ENCODE measurements around the gene SDK2.
"Not testable (repeated sequence)": the region's sequence is repeated elsewhere in the genome, so short reads cannot be mapped to it uniquely, and the experiment has no call there.

The SDK2 gene

GRCh38 chr17:73485130-73485529, 159.1 kb downstream of the SDK2 start:
- DNase-seq (ENCODE audit: low spot score) = no peak

- DNase-seq (ENCODE audit: low spot score) = no peak
Measured at GRCh38 chr17:73482894-73483293, 161.4 kb downstream of the SDK2 start.

- no peak for DNase-seq (ENCODE audit: low spot score)
Measured at GRCh38 chr17:73482251-73482716, 162.0 kb downstream of the SDK2 start.

- DNase-seq (ENCODE audit: low spot score) = no peak
Measured at GRCh38 chr17:73481676-73482075, 162.6 kb downstream of the SDK2 start.

- no peak for DNase-seq (ENCODE audit: low spot score)
Measured at GRCh38 chr17:73480740-73481139, 163.5 kb downstream of the SDK2 start.

GRCh38 chr17:73478768-73479424, 165.3 kb downstream of the SDK2 start:
- DNase-seq (ENCODE audit: low spot score) = no peak

GRCh38 chr17:73478334-73478733, 165.9 kb downstream of the SDK2 start:
- DNase-seq (ENCODE audit: low spot score) = no peak

GRCh38 chr17:73476890-73477350, 167.3 kb downstream of the SDK2 start:
- DNase-seq (ENCODE audit: low spot score) = no peak

GRCh38 chr17:73474370-73474988, 169.8 kb downstream of the SDK2 start:
- DNase-seq (ENCODE audit: low spot score) = no peak

GRCh38 chr17:73472715-73473114, 171.5 kb downstream of the SDK2 start:
- not testable (repeated sequence) for DNase-seq (ENCODE audit: low spot score)

- no peak for DNase-seq (ENCODE audit: low spot score)
Measured at GRCh38 chr17:73471924-73472323, 172.3 kb downstream of the SDK2 start.

GRCh38 chr17:73470316-73470826, 173.9 kb downstream of the SDK2 start:
- DNase-seq (ENCODE audit: low spot score) = no peak

- DNase-seq (ENCODE audit: low spot score) = no peak
Measured at GRCh38 chr17:73469311-73469710, 174.9 kb downstream of the SDK2 start.

- DNase-seq (ENCODE audit: low spot score) = no peak
Measured at GRCh38 chr17:73468221-73468620, 176.0 kb downstream of the SDK2 start.

GRCh38 chr17:73467651-73468050, 176.6 kb downstream of the SDK2 start:
- DNase-seq (ENCODE audit: low spot score) = no peak

GRCh38 chr17:73466704-73467433, 177.4 kb downstream of the SDK2 start:
- no peak for DNase-seq (ENCODE audit: low spot score)

GRCh38 chr17:73465953-73466230, 178.4 kb downstream of the SDK2 start:
- no peak for DNase-seq (ENCODE audit: low spot score)

GRCh38 chr17:73465130-73465952, 178.9 kb downstream of the SDK2 start:
- no peak for DNase-seq (ENCODE audit: low spot score)

- no peak for DNase-seq (ENCODE audit: low spot score)
Measured at GRCh38 chr17:73464447-73464846, 179.8 kb downstream of the SDK2 start.

GRCh38 chr17:73463821-73464220, 180.4 kb downstream of the SDK2 start:
- DNase-seq (ENCODE audit: low spot score) = no peak

- no peak for DNase-seq (ENCODE audit: low spot score)
Measured at GRCh38 chr17:73462823-73463222, 181.4 kb downstream of the SDK2 start.

- DNase-seq (ENCODE audit: low spot score) = no peak
Measured at GRCh38 chr17:73459980-73460379, 184.3 kb downstream of the SDK2 start.

Data from activated CD4-positive, alpha-beta T cell treated with anti-CD3 and anti-CD28 coated beads, Interleukin-2, Interleukin-4, amounts not matched to agents 100 ng/mL and 50 ng/mL, durations not matched to agents 16 hours and 8 hours (primary cell).